Right lobe of liver (tissue), 6 donors: ENCODE measurements around the gene ARPC5. TPM values are rescaled to one million over a fixed set of nuclear protein-coding genes. Genes with fewer than 3 reads are reported as not detected.
"Not testable (repeated sequence)": the region's sequence is repeated elsewhere in the genome, so short reads cannot be mapped to it uniquely, and the experiment has no call there.

Experiments
- ATAC-seq, 4 donors: fragments of 200-7000 bp; cut with Tn5 transposase; one replicate each; pipeline ENCODE4 v1.9.1; 2020; ENCODE audit warnings: mild to moderate bottlenecking in 4 of 4, moderate library complexity in 4 of 4
- DNase-seq, 3 donors: peaks; one replicate each; pipeline ENCODE4 v3.0.0-alpha.2; 2020
- H3K27ac ChIP-seq, 3 donors: fragments of 200-600 bp; one replicate each; pipeline ENCODE4 v1.8.0; 2022
- H3K27me3 ChIP-seq, 2 donors: fragments of 200-600 bp; one replicate each; pipeline ENCODE4 v1.8.0; 2022
- H3K36me3 ChIP-seq, 4 donors: fragments of 200-600 bp; sonication (generic) in 1 of 4; one replicate each; pipeline versions ENCODE4 v1.5.1 to v1.8.0; 2017 to 2022; ENCODE audit warnings: control low read depth in 1 of 4
- H3K4me1 ChIP-seq, 4 donors: fragments of 200-600 bp; sonication (generic) in 1 of 4; one replicate each; pipeline versions ENCODE4 v1.5.1 to v1.8.0; 2017 to 2022; ENCODE audit warnings: control low read depth in 1 of 4
- H3K4me3 ChIP-seq, 3 donors: fragments of 200-600 bp; one replicate each; pipeline ENCODE4 v1.8.0; 2022
- H3K9me3 ChIP-seq, 4 donors: fragments of 200-600 bp; sonication (generic) in 1 of 4; one replicate each; pipeline versions ENCODE4 v1.5.1 to v1.8.0; 2017 to 2022; ENCODE audit warnings: control low read depth in 1 of 4
- POLR2A ChIP-seq: fragments of 450-650 bp; IDR thresholded peaks from one replicate; pipeline ENCODE4 v1.6.1; 2017; ENCODE audit warnings: antibody characterized with exemption, mild to moderate bottlenecking
- WGBS: methylation state at CpG from one replicate; pipeline ENCODE4 v1.1.6; 2018; ENCODE audit warnings: low coverage, low lambda C conversion rate; ENCODE audit not compliant: insufficient coverage; ENCODE audit errors: missing lambda C conversion rate; 5-methylcytosine and 5-hydroxymethylcytosine counted together
- intact Hi-C, 2 donors: fragments of 100-400 bp; cut with DNase I; formaldehyde crosslinking; loops; one replicate each; pipeline versions ENCODE4 v1.11.2 to v1.14.1; 2022
- total RNA-seq, 6 experiments: library from RNA; depleted of rRNA in 2 of 6; stranded (reverse); fragments of >200 nt in 2 of 6; fragmentation: NEBNext Ultra II Directional in 3 of 6; extraction: Animal tissue kit (Norgen Biotek cat#: 25700) in 3 of 6; gene quantifications; one replicate each; pipeline versions ENCODE4 v1.1.0 to v1.2.4, GENCODE V29; 2016 to 2023
- TF ChIP-seq, protein P1 (sequence below), 4 donors: fragments of 200-600 bp in 3 of 4; fragments of 450-650 bp in 1 of 4; IDR thresholded peaks; one replicate each; pipeline versions ENCODE4 v1.5.1 to v1.8.0; 2016 to 2022; ENCODE audit warnings: antibody characterized with exemption in 4 of 4, mild to moderate bottlenecking in 2 of 4
- donor health status: DM: no; HTN: yes; CAD: no.
- donor health status: DM: no; HTN: no; CAD: no.
- donor health status: DM: no; HTN: no; CAD: no.
- donor health status: DM: no; HTN: yes; CAD: no.
- donor health status: DM: no; HTN: yes; CAD: no.

The ARPC5 gene
- total RNA-seq, 6 experiments from 2014 or later: 23.6 to 70.5 (median 41.3) TPM

- ATAC-seq: no peak
- no peaks in the 10 kb centered on the region for H3K27me3 ChIP-seq
- intact Hi-C loops: no loop called here
Measured at GRCh38 chr1:183620311-183620710, 15.3 kb downstream of the ARPC5 start.

DNA sequence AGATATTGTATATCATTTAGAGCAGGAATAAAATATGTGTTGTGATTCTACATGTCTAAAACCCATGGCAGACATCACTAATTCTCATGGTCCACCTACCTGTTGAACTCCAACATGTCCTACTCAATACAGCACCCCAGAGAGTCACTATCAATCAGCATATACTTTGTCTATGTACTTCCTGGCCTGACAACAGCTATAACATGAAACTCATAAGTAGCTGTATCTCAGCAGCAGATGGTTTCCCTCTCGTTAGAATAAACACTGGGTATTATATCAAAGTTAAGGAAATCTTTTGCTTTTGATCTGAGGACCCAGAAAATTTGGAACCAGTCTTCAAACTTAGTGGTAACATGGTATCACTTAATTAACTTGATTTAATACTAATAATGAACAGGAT is 15.8 kb downstream of the ARPC5 start:
- Histone ChIP-seq H3K4me1 (peaks cover 0 to 9% (median 0%) of the 10 kb centered on the region in 4 donors), H3K27ac (no peak overlapping the region), H3K27me3 (no peaks in the 10 kb centered on the region), H3K36me3 (no peaks in the 10 kb centered on the region), H3K9me3 (no peaks in the 10 kb centered on the region), H3K4me3 (no peak overlapping the region)
- DNase-seq: no peak
- intact Hi-C loops: no loop called here
- TF ChIP-seq, protein P1, sequence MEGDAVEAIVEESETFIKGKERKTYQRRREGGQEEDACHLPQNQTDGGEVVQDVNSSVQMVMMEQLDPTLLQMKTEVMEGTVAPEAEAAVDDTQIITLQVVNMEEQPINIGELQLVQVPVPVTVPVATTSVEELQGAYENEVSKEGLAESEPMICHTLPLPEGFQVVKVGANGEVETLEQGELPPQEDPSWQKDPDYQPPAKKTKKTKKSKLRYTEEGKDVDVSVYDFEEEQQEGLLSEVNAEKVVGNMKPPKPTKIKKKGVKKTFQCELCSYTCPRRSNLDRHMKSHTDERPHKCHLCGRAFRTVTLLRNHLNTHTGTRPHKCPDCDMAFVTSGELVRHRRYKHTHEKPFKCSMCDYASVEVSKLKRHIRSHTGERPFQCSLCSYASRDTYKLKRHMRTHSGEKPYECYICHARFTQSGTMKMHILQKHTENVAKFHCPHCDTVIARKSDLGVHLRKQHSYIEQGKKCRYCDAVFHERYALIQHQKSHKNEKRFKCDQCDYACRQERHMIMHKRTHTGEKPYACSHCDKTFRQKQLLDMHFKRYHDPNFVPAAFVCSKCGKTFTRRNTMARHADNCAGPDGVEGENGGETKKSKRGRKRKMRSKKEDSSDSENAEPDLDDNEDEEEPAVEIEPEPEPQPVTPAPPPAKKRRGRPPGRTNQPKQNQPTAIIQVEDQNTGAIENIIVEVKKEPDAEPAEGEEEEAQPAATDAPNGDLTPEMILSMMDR (IDR thresholded peaks at IDR 0.05): no peak
- no peak for TF ChIP-seq POLR2A
- 50% methylated on average over 1 of the region's 1 CpG for WGBS
- no peak for ATAC-seq

More at GRCh38 chr1:183620311-183620710, 15.3 kb downstream of the ARPC5 start:
- Histone ChIP-seq H3K4me1 (peaks cover 0 to 11% (median 0%) of the 10 kb centered on the region in 4 donors), H3K9me3 (no peaks in the 10 kb centered on the region), H3K27ac (no peak overlapping the region), H3K4me3 (no peak overlapping the region), H3K36me3 (no peaks in the 10 kb centered on the region)
- TF ChIP-seq, protein P1 (IDR thresholded peaks at IDR 0.05): no peak
- no peak for TF ChIP-seq POLR2A
- 88% methylated on average over 2 of the region's 2 CpGs for WGBS
- no peak for DNase-seq

- ATAC-seq, H3K36me3 ChIP-seq, H3K27me3 ChIP-seq, H3K4me3 ChIP-seq, H3K4me1 ChIP-seq, intact Hi-C loops, H3K27ac ChIP-seq, DNase-seq, H3K9me3 ChIP-seq: not testable (repeated sequence)
- WGBS: 91% methylated on average over 5 of the region's 5 CpGs
Measured at GRCh38 chr1:183618202-183618601, 17.4 kb downstream of the ARPC5 start.

GRCh38 chr1:183612975-183613374 is 22.6 kb downstream of the ARPC5 start:
- WGBS: no CpG with 5 or more reads among the region's 3 CpGs
- H3K36me3 ChIP-seq, H3K4me3 ChIP-seq, intact Hi-C loops, H3K27ac ChIP-seq, H3K4me1 ChIP-seq, DNase-seq, H3K27me3 ChIP-seq, H3K9me3 ChIP-seq, ATAC-seq: not testable (repeated sequence)

GRCh38 chr1:183612407-183612806 is 23.2 kb downstream of the ARPC5 start:
- no peaks in the 10 kb centered on the region for H3K9me3 ChIP-seq
- no peak for ATAC-seq
- no peaks in the 10 kb centered on the region for H3K27me3 ChIP-seq
- no peak overlapping the region for H3K4me3 ChIP-seq
- no peak for DNase-seq
- H3K36me3 ChIP-seq: no peaks in the 10 kb centered on the region
- no peaks in the 10 kb centered on the region for H3K4me1 ChIP-seq
- no peak overlapping the region for H3K27ac ChIP-seq
- 63% methylated on average over 3 of the region's 3 CpGs for WGBS
- intact Hi-C loops: no loop called here
- TF ChIP-seq, protein P1 (IDR thresholded peaks at IDR 0.05): no peak
- TF ChIP-seq POLR2A: no peak

DNA sequence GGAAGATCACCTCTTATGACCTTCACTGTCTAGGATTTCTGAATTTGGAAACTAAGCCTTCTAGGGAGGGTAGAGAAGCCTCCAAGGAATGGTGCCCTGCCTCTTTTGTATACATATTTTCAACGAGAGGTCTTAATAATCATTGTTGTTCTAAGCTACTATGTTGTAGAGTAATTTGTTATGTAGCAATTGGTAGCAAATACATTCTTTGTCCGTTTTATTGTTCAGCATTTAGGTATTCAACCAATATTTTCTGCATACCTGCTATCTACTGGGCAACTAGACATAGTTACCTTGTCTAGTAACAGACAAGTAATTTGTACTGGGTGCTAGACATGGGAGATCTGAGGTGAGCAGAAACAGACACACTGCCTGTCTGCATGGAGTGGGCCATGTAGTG is 24.6 kb downstream of the ARPC5 start:
- intact Hi-C loops: no loop called here
- no peak overlapping the region for H3K27ac ChIP-seq
- H3K36me3 ChIP-seq: no peaks in the 10 kb centered on the region
- no peaks in the 10 kb centered on the region for H3K27me3 ChIP-seq
- H3K9me3 ChIP-seq: no peaks in the 10 kb centered on the region
- DNase-seq: no peak
- WGBS: 57% methylated on average over 2 of the region's 2 CpGs
- no peak overlapping the region for H3K4me3 ChIP-seq
- TF ChIP-seq POLR2A: no peak
- TF ChIP-seq, protein P1 (IDR thresholded peaks at IDR 0.05): no peak
- no peak for ATAC-seq
- H3K4me1 ChIP-seq: no peaks in the 10 kb centered on the region
